HUDEP-2 (cell line): ENCODE measurements around the gene FAM8A1.
A peak's percentile ranks its signal among the peaks of the same experiment; 100 is the strongest.

Experiments used
- DNase-seq, 76 experiments: peaks; one replicate each; lab custom pipeline; 2025; ENCODE audit not compliant: unreplicated experiment in 76 of 76; lab: John Stamatoyannopoulos, UW

FAM8A1 gene

GRCh38 chr6:17600527-17601385, 654 bp downstream of the FAM8A1 start:
- DNase-seq = peak in 31 of 76 experiments; percentile 12 to 84 (median 41)

DNA sequence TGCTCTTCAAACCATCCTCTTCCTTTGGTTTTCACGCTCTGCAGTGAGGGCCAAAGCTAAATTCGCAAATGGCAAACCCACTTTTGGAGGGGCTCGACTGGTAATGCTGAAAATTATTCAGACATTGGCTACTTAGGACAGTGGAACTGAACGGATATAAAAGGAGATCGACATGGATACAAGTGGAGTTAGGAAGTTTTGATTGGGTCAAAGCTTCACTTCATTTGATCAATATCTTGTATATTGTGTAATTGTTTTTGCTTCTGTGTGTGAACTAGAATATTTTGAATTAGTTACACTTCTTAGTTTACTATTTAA, 1.2 kb downstream of the FAM8A1 start:
- peak in 1 of 76 experiments; percentile 38 for DNase-seq

- DNase-seq = no peak
Measured at GRCh38 chr6:17602888-17603287, 2.8 kb downstream of the FAM8A1 start.

DNA sequence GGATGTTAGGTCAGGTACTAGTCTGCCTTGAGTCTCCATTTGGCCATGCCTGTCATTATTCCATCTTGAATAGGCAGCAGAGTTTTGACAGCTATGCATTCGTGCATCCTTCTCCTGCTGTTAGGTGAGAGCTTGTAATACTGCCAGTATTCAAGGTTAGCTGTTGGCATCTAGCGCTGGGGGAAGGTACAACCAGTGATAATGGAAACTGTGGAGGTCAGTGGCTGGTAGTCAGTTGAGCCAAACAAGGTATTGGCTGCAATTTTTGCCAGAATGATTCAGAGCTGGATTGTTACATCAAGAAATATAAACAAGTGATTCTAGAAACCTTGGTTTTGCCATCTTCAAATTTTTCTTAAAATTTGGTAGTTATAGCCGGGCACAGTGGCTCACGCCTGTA, 6.5 kb downstream of the FAM8A1 start:
- DNase-seq = no peak

DNA sequence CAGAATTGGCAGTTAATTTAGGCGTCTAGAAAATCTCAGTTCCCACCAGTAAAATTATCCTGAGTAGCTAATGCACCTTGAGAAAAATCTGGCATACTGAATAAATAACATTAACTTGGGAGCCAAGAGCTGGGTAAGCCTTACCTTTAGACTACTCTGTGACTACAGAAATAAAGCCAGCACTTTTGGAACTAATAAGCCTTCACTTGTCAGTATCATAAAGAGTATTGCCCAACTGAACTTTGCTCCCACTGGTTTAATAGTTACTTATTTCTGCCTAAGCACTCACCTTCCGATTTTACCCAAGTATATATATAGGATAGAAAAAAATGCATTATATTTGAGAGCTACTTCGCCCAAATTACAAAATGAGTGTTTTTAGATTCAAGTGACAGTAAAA, 10.7 kb downstream of the FAM8A1 start:
- no peak for DNase-seq

DNA sequence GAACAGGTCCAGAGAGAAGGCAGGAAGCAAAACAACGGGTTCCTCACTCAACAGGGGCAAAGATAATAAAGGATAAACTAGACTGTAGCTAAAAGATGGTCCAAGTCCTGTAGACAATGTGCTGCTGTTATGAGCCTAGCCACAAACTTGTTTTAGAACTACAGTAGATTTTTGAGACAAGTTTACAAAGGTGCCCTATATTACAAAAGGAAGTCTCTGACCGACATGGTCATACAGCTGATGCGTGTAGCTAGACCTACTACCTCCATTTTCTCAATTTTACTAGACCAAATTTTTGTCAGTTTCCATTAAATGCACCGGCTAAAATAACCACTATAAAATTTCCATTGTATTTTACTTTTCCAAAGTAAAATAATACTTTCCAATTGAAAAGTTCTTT, 11.9 kb downstream of the FAM8A1 start:
- DNase-seq = no peak

DNA sequence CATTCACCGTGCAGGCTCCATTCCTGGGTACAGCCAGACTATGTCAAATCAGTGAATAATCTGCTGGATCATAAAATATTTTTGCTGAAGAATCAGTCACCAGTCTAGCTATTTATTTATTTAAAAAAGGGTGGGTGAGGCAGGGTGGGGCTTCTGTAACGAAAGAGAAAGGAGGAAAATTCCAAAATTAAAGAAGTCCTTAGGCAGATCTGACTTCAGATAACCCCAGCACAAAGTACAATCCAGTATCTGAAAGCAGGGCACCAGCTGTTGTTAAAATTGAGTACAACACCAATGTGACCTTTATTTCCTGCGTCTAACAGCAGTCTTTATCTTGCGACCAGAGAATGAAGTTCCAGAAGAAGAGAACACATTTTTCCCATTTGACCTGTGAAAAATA, 15.7 kb downstream of the FAM8A1 start:
- DNase-seq = no peak

- DNase-seq = no peak
Measured at GRCh38 chr6:17621003-17621402, 20.9 kb downstream of the FAM8A1 start.

DNA sequence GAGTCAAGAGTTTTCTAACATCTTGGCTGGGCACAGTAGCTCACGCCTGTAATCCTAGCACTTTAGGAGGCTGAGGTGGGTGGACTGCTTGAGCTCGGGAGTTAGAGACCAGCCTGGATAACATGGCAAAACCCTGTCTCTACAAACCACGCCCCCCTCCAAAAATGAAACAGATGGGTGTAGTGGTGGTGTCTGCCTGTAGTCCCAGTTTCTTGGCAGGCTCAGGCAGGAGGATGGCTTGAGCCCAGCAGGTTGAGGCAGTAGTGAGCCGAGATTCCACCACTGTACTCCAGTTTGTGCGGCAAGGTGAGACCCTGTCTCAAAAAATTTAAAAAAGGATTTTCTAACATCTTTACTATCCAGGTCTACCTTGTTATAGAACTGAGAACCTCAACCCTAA, 22.0 kb downstream of the FAM8A1 start:
- peak in 29 of 76 experiments; percentile 4 to 54 (median 23) for DNase-seq

DNA sequence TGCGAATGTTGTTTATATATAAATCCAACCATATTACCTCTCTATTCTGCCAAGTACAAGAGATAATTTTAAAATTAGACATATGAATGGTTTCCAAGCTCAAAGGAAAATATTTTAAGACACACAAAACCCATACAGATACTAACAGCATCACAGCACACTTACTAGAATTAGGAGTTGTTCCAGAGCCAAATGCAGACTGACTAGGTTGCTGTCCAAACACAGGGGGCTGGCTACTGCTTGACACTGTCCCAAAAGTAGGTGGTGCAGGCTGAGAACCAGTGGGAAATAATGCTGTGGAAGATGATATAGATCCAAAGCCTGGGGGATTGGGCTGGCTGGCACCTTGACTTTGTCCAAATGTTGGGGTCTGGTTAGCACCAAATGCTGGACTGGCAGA, 24.3 kb downstream of the FAM8A1 start:
- DNase-seq = no peak

- DNase-seq = no peak
Measured at GRCh38 chr6:17628873-17629272, 28.8 kb downstream of the FAM8A1 start.

GRCh38 chr6:17629824-17630510, 29.9 kb downstream of the FAM8A1 start:
- no peak for DNase-seq

GRCh38 chr6:17630511-17631073, 30.5 kb downstream of the FAM8A1 start:
- no peak for DNase-seq

DNA sequence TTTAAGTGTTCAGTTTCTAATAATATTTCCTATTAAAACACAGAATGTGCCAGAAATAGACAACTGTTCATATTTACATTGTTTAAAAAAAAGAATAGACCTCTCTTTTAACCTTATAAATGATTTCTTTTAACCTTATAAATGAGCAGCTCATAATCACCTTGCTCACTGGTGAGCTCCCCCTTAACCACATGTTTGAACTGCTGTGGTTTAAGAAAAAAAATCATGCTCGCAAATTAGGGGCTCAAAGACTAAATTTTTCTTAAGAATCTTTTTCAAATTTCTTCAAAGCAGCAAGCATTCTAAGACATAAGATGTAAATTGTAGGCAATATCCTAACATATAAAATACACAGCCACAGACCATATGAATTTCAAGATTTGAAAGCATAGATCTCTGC, 32.8 kb downstream of the FAM8A1 start:
- no peak for DNase-seq

DNA sequence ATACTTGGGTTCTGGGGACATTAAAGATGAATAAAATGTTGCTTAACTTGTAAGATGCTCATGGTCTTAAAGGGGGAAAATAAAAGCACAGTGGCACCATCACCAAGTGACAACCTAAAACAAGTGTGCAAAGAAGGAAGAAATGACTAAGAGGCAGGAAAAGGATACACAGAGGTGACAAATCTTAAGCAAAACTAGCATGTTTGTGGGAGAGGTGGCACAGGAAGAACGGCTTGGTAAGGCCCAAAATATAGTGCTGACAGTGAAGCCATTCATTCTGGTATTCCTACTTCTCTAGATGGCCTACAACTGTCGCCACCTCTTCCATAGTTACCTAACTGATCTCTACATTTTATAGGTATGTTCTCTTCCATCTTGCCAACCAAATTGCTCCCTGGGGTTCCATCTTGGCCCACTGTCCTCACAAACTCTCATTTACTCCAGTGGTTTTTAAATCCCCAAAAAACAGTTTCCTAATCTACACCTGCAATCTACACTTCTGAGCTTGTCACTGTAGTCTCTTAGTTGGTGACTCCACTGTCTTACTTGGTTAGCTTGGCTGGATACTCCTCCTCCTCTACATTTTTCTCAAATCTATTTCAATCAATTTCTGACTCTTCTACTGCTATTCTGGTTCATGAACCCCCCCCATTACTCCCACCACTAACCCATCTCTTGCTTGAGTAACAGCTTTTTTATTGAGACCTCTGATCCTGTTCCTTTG, 33.5 kb downstream of the FAM8A1 start:
- no peak for DNase-seq

DNA sequence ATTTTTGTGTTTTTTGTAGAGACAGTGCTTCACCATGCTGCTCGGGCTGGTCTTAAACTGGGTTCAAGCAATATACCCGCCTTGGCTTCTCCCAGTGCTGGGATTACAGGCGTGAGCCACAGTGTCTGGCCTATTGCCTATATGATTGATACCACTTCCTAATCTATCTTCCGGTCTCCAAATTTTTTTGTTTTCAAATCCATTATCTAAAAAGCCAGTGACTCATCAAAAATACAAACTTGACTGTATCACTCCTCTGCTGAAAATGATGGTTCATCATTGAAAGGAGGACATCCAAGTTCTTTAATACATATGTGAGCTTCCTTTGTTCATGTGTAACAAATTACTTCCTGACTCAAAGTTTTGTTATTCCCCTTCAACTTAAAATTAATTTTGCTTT, 35.5 kb downstream of the FAM8A1 start:
- peak in 15 of 76 experiments; percentile 11 to 52 (median 23) for DNase-seq

- no peak for DNase-seq
Measured at GRCh38 chr6:17638212-17638715, 38.2 kb downstream of the FAM8A1 start.

- no peak for DNase-seq
Measured at GRCh38 chr6:17640477-17640917, 40.4 kb downstream of the FAM8A1 start.

GRCh38 chr6:17648745-17649144, 48.6 kb downstream of the FAM8A1 start:
- no peak for DNase-seq

- DNase-seq = no peak
Measured at GRCh38 chr6:17650656-17651309, 50.7 kb downstream of the FAM8A1 start.
